Neuronal stem cell (in vitro differentiated cells): ENCODE data around the gene CER1.

Experiments used
- DNase-seq: peaks from one replicate; pipeline ENCODE4 v3.0.0-alpha.2; 2013; ENCODE audit warnings: low spot score
- H2AFZ ChIP-seq: one replicate; pipeline ENCODE4 v1.6.1; 2013; ENCODE audit warnings: mild to moderate bottlenecking, low read length, inconsistent platforms
- H2AK5ac ChIP-seq: 2 replicates; pipeline ENCODE4 v1.6.1; 2013; ENCODE audit warnings: low read depth, mild to moderate bottlenecking, inconsistent platforms, low read length, moderate library complexity, mixed read lengths
- H2BK120ac ChIP-seq: 2 replicates; pipeline ENCODE4 v1.6.1; 2013; ENCODE audit warnings: low read depth, mild to moderate bottlenecking, inconsistent platforms, low read length, moderate library complexity, mixed read lengths
- H2BK12ac ChIP-seq: one replicate; pipeline ENCODE4 v1.6.1; 2013; ENCODE audit warnings: low read length, inconsistent platforms
- H2BK15ac ChIP-seq: 2 replicates; pipeline ENCODE4 v1.6.1; 2013; ENCODE audit warnings: mild to moderate bottlenecking, low read length, inconsistent platforms, mixed read lengths
- H2BK5ac ChIP-seq: one replicate; pipeline ENCODE4 v1.6.1; 2013; ENCODE audit warnings: inconsistent platforms, mild to moderate bottlenecking, low read length, moderate library complexity
- H3K14ac ChIP-seq: one replicate; pipeline ENCODE4 v1.6.1; 2013; ENCODE audit warnings: low read length, inconsistent platforms
- H3K18ac ChIP-seq: 2 replicates; pipeline ENCODE4 v1.6.1; 2013; ENCODE audit warnings: low read length, inconsistent platforms
- H3K23ac ChIP-seq: 2 replicates; pipeline ENCODE4 v1.6.1; 2013; ENCODE audit warnings: low read depth, mild to moderate bottlenecking, mixed read lengths, low read length, inconsistent platforms; ENCODE audit not compliant: poor library complexity
- H3K27ac ChIP-seq: replicated peaks from 3 replicates; pipeline ENCODE4 v1.5.1; 2013; ENCODE audit warnings: low read length, inconsistent platforms
- H3K27me3 ChIP-seq, 3 experiments: 2 replicates each; pipeline ENCODE4 v1.6.1; 2013; ENCODE audit warnings: low read length in 3 of 3, mild to moderate bottlenecking in 2 of 3, inconsistent platforms in 1 of 3, low read depth in 1 of 3, mixed read lengths in 1 of 3, moderate library complexity in 1 of 3; ENCODE audit not compliant: control insufficient read depth in 3 of 3, insufficient read depth in 3 of 3
- H3K36me3 ChIP-seq, 2 donors: replicated peaks in 1 of 2; 2 replicates each; pipeline ENCODE4 v1.6.1; 2013; ENCODE audit warnings: low read length in 2 of 2; ENCODE audit not compliant: control insufficient read depth in 2 of 2, insufficient read depth in 2 of 2
- H3K4ac ChIP-seq: 2 replicates; pipeline ENCODE4 v1.6.1; 2013; ENCODE audit warnings: inconsistent platforms, mild to moderate bottlenecking, low read length, moderate library complexity
- H3K4me1 ChIP-seq, 2 donors: 1 replicate in 1 of 2; 2 replicates in 1 of 2; pipeline ENCODE4 v1.6.1; 2013; ENCODE audit warnings: low read length in 2 of 2, low read depth in 1 of 2; ENCODE audit not compliant: control insufficient read depth in 2 of 2, insufficient read depth in 1 of 2
- H3K4me2 ChIP-seq: one replicate; pipeline ENCODE4 v1.6.1; 2013; ENCODE audit warnings: mild to moderate bottlenecking, low read length, inconsistent platforms; ENCODE audit not compliant: insufficient read depth, poor library complexity, severe bottlenecking
- H3K4me3 ChIP-seq, 2 donors: 2 replicates each; pipeline ENCODE4 v1.5.1; 2013; ENCODE audit warnings: low read length in 2 of 2, mild to moderate bottlenecking in 2 of 2, inconsistent platforms in 1 of 2, moderate library complexity in 1 of 2
- H3K79me1 ChIP-seq: one replicate; pipeline ENCODE4 v1.6.1; 2013; ENCODE audit warnings: low read depth, mild to moderate bottlenecking, inconsistent platforms, low read length, moderate library complexity
- H3K9ac ChIP-seq: one replicate; pipeline ENCODE4 v1.6.1; 2013; ENCODE audit warnings: mild to moderate bottlenecking, low read depth, low read length, inconsistent platforms; ENCODE audit not compliant: poor library complexity
- H3K9me3 ChIP-seq, 2 donors: replicated peaks in 1 of 2; 2 replicates each; pipeline versions ENCODE3 to v1.6.1; 2013; ENCODE audit warnings: low read length in 2 of 2, mild to moderate bottlenecking in 2 of 2, inconsistent platforms in 1 of 2, low read depth in 1 of 2, mixed read lengths in 1 of 2, moderate library complexity in 1 of 2; ENCODE audit not compliant: control insufficient read depth in 2 of 2, insufficient read depth in 1 of 2
- H4K8ac ChIP-seq: one replicate; pipeline ENCODE4 v1.6.1; 2013; ENCODE audit warnings: low read depth, mild to moderate bottlenecking, inconsistent platforms, low read length, moderate library complexity
- H4K91ac ChIP-seq: one replicate; pipeline ENCODE4 v1.6.1; 2013; ENCODE audit warnings: low read length, low read depth, mild to moderate bottlenecking, inconsistent platforms; ENCODE audit not compliant: poor library complexity
- WGBS, 2 donors: extraction: QIAGEN DNeasy Blood & Tissue Kit; methylation state at CpG; one replicate each; pipeline ENCODE4 v1.1.7; 2013; ENCODE audit warnings: missing lambda C conversion rate in 2 of 2, mixed read lengths in 1 of 2; ENCODE audit not compliant: insufficient read length in 2 of 2, insufficient replicate concordance in 1 of 2; ENCODE audit errors: extremely low coverage in 2 of 2; 5-methylcytosine and 5-hydroxymethylcytosine counted together

The CER1 gene

DNA sequence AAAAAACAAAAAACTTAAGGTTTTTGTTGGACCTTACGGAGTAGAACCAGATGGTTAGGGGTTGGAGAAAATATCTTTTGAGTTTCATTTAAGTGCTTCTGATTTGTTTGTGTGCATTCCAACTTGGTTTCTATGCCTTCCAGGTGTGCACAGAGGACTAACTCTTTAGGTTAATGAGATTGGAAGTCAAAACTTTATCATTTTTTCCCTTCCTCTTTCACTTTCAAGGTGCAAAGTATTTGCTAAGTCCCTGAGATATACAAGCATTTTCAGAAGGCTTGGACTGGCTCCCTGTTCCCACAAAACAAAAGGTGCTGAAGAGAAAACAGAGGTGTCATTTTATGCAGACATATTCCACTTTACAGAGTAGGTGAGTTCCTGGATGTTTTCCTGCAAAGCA lies 30.3 kb upstream of the CER1 start:
- Histone ChIP-seq H3K14ac (no peak overlapping the region), H3K4me2 (no peak overlapping the region), H3K4me3 (no peak overlapping the region), H2BK5ac (no peak overlapping the region), H3K23ac (no peak overlapping the region), H3K79me1 (no peaks in the 10 kb centered on the region), H2AK5ac (no peak overlapping the region), H2BK15ac (no peak overlapping the region), H3K4me1 (peaks cover 0 to 5% of the 10 kb centered on the region in 2 donors), H3K27me3 (no peaks in the 10 kb centered on the region), H3K9me3 (no peaks in the 10 kb centered on the region), H2BK12ac (no peak overlapping the region), H3K4ac (no peak overlapping the region), H3K27ac (no peak overlapping the region), H2AFZ (no peak overlapping the region), H2BK120ac (no peak overlapping the region), H3K9ac (no peak overlapping the region), H3K36me3 (peaks cover 0 to 99% of the 10 kb centered on the region in 2 donors), H3K18ac (no peak overlapping the region), H4K8ac (no peak overlapping the region), H4K91ac (no peak overlapping the region)
- no peak for DNase-seq
- no CpG with 5 or more reads among the region's 1 CpG for WGBS, 2 donors

DNA sequence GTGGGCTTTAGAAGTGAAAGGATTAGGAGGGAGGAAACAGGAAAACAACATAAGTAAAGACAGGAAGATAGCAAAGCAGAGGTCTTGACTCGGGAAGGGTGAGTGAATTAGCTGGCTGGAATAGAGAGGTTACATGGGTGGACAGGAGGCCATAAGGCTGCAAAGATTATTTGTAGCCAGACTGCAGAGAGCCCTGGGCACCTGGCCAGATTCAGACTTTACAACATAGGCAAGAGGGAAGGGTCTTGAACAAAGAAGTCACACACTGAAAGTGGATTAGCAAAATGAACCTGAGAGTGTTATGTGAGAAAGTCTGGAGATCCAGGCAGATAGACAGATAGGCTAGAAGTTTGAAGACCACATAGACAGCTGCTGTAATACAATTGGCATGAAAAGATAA lies 29.7 kb upstream of the CER1 start:
- Histone ChIP-seq H3K9ac (no peak overlapping the region), H3K18ac (no peak overlapping the region), H2BK5ac (no peak overlapping the region), H2BK120ac (no peak overlapping the region), H3K9me3 (no peaks in the 10 kb centered on the region), H2BK15ac (no peak overlapping the region), H3K4me2 (no peak overlapping the region), H3K4me3 (no peak overlapping the region), H4K8ac (no peak overlapping the region), H2AFZ (no peak overlapping the region), H3K23ac (no peak overlapping the region), H3K4me1 (peaks cover 0 to 5% of the 10 kb centered on the region in 2 donors), H2BK12ac (no peak overlapping the region), H3K36me3 (peaks cover 0 to 99% of the 10 kb centered on the region in 2 donors), H3K27me3 (no peaks in the 10 kb centered on the region), H2AK5ac (no peak overlapping the region), H4K91ac (no peak overlapping the region), H3K14ac (no peak overlapping the region), H3K4ac (no peak overlapping the region), H3K27ac (no peak overlapping the region), H3K79me1 (no peaks in the 10 kb centered on the region)
- WGBS, 2 donors: no CpG with 5 or more reads among the region's 1 CpG
- no peak for DNase-seq

DNA sequence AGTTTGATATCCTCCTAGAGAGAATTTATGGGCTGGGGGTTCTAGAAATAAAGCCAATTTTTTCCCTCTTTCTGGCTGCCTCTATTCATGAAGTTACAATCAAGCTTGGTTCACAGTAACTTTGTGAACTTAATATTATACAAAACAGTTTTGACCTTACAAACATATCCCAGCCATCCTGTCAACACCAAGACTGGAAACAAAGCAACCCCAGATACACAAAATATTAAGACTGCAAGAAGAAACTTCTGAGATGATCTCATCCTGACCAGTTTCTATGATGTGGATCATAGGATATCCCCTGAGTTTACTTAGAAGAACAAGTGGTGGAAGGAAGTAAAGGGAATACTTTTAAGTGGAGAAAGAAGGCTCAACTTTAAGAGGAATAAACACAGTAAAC lies 28.3 kb upstream of the CER1 start:
- no peak overlapping the region for H4K91ac ChIP-seq
- no peak overlapping the region for H3K23ac ChIP-seq
- peaks cover 0 to 99% of the 10 kb centered on the region in 2 donors for H3K36me3 ChIP-seq
- no peak overlapping the region for H3K27ac ChIP-seq
- no peak overlapping the region for H2BK5ac ChIP-seq
- H2AK5ac ChIP-seq: no peak overlapping the region
- H3K9me3 ChIP-seq: no peaks in the 10 kb centered on the region
- H3K4ac ChIP-seq: no peak overlapping the region
- H2BK15ac ChIP-seq: no peak overlapping the region
- no peak overlapping the region for H2BK120ac ChIP-seq
- H3K27me3 ChIP-seq: no peaks in the 10 kb centered on the region
- H2BK12ac ChIP-seq: no peak overlapping the region
- H3K4me3 ChIP-seq: no peak overlapping the region
- peaks cover 0 to 5% of the 10 kb centered on the region in 2 donors for H3K4me1 ChIP-seq
- H4K8ac ChIP-seq: no peak overlapping the region
- no peak overlapping the region for H3K4me2 ChIP-seq
- H3K14ac ChIP-seq: no peak overlapping the region
- DNase-seq: no peak
- no peak overlapping the region for H3K18ac ChIP-seq
- no peak overlapping the region for H3K9ac ChIP-seq
- H2AFZ ChIP-seq: no peak overlapping the region
- H3K79me1 ChIP-seq: no peaks in the 10 kb centered on the region

DNA sequence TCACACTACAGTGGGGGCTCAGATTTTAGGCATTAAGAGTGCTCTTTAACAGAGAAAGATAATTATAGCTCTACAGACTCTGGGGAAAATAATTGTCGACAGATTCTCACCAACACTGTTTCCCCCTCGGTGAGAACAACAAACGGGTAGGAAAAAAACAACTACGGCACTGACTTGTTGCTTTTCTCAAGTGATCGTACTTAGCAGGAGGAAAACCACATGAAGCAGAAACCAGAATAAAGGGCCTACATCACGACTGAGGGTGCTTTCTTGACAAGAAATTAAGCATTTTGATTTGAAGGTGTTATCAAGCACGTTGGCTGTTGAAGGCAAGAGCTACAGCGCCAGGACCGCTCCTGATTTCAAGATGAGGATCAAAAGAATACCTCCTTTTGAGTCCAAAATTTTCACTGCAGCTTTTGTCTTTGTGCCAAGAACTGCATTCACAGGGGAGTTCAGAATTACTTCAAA lies 27.2 kb upstream of the CER1 start:
- no CpG with 5 or more reads among the region's 9 CpGs for WGBS, 2 donors
- Histone ChIP-seq H2BK12ac (no peak overlapping the region), H3K27ac (no peak overlapping the region), H2BK15ac (no peak overlapping the region), H2BK5ac (no peak overlapping the region), H3K18ac (no peak overlapping the region), H2AFZ (no peak overlapping the region), H3K27me3 (no peaks in the 10 kb centered on the region), H4K8ac (no peak overlapping the region), H3K4ac (no peak overlapping the region), H4K91ac (no peak overlapping the region), H3K4me1 (peaks cover 0 to 5% of the 10 kb centered on the region in 2 donors), H3K4me3 (no peak overlapping the region), H3K79me1 (no peaks in the 10 kb centered on the region), H3K23ac (no peak overlapping the region), H3K36me3 (peaks cover 0 to 99% of the 10 kb centered on the region in 2 donors), H3K9ac (no peak overlapping the region), H2AK5ac (no peak overlapping the region), H2BK120ac (no peak overlapping the region), H3K9me3 (peaks cover 0 to 5% of the 10 kb centered on the region in 2 donors), H3K14ac (no peak overlapping the region), H3K4me2 (no peak overlapping the region)
- no peak for DNase-seq
